Colonic mucosa (tissue), 4 donors: ENCODE measurements around the gene EPG5. TPM values are rescaled to one million over a fixed set of nuclear protein-coding genes. Genes with fewer than 3 reads are reported as not detected.
"Not testable (repeated sequence)": the region's sequence is repeated elsewhere in the genome, so short reads cannot be mapped to it uniquely, and the experiment has no call there.

Experiments used
- DNase-seq: peaks from one replicate; pipeline ENCODE4 v3.0.0-alpha.2; 2020
- H3K27ac ChIP-seq: fragments of 200-600 bp; one replicate; pipeline ENCODE4 v1.8.0; 2021
- H3K27me3 ChIP-seq: fragments of 200-600 bp; one replicate; pipeline ENCODE4 v1.8.0; 2021
- H3K36me3 ChIP-seq: fragments of 200-600 bp; one replicate; pipeline ENCODE4 v1.8.0; 2021
- H3K4me1 ChIP-seq: fragments of 200-600 bp; one replicate; pipeline ENCODE4 v1.8.0; 2021; ENCODE audit warnings: mild to moderate bottlenecking
- H3K4me3 ChIP-seq: fragments of 200-600 bp; one replicate; pipeline ENCODE4 v1.8.0; 2021
- H3K9ac ChIP-seq, 2 donors: one replicate each; pipeline ENCODE4 v1.7.0; 2013; ENCODE audit warnings: control low read depth in 2 of 2, low read depth in 2 of 2, low read length in 2 of 2
- H3K9me3 ChIP-seq: fragments of 200-600 bp; one replicate; pipeline ENCODE4 v1.8.0; 2021
- CTCF ChIP-seq: fragments of 200-600 bp; IDR thresholded peaks from one replicate; pipeline ENCODE4 v1.8.0; 2022; ENCODE audit warnings: antibody characterized with exemption, mild to moderate bottlenecking
- intact Hi-C: fragments of 100-400 bp; cut with DNase I; formaldehyde crosslinking; loops from one replicate; pipeline ENCODE4 v1.14.1; 2022
- total RNA-seq, 2 donors: library from RNA; stranded (reverse); fragmentation: NEBNext Ultra II Directional in 1 of 2; extraction: Animal tissue kit (Norgen Biotek cat#: 25700) in 1 of 2; gene quantifications; one replicate each; pipeline ENCODE4 v1.2.1, GENCODE V29; 2021
- donor health status: healthy.
- donor health status: DM: no; HTN: no; CAD: no.
- donor health status: DM: no; HTN: no; CAD: no.

Gene EPG5
- total RNA-seq, 2 donors from 2014 or later = 16.0 to 17.3 TPM

GRCh38 chr18:45817543-45817942 lies 149.6 kb downstream of the EPG5 start:
- H3K9ac ChIP-seq = no peak overlapping the region
- no peak for TF ChIP-seq CTCF
- no peaks in the 10 kb centered on the region for H3K36me3 ChIP-seq
- H3K27me3 ChIP-seq = no peaks in the 10 kb centered on the region
- no peak overlapping the region for H3K4me3 ChIP-seq
- no peaks in the 10 kb centered on the region for H3K9me3 ChIP-seq
- intact Hi-C loops = no loop called here
- H3K27ac ChIP-seq = no peak overlapping the region
- no peak for DNase-seq
- no peaks in the 10 kb centered on the region for H3K4me1 ChIP-seq

GRCh38 chr18:45814733-45815132 lies 152.4 kb downstream of the EPG5 start:
- H3K4me3 ChIP-seq, H3K4me1 ChIP-seq, DNase-seq, H3K27ac ChIP-seq, H3K9ac ChIP-seq, intact Hi-C loops, H3K27me3 ChIP-seq, H3K36me3 ChIP-seq, H3K9me3 ChIP-seq: not testable (repeated sequence)

GRCh38 chr18:45807144-45807543 lies 160.0 kb downstream of the EPG5 start:
- H3K9me3 ChIP-seq, H3K9ac ChIP-seq, H3K4me3 ChIP-seq, H3K4me1 ChIP-seq, H3K36me3 ChIP-seq, H3K27me3 ChIP-seq, H3K27ac ChIP-seq, intact Hi-C loops: not testable (repeated sequence)
- peak; percentile 26 for DNase-seq

- no peak for DNase-seq
- no peak overlapping the region for H3K9ac ChIP-seq
- intact Hi-C loops = no loop called here
These were observed 160.9 kb downstream of the EPG5 start for GRCh38 chr18:45806226-45806625.

GRCh38 chr18:45805551-45805950 lies 161.6 kb downstream of the EPG5 start:
- H3K27me3 ChIP-seq = no peaks in the 10 kb centered on the region
- no peaks in the 10 kb centered on the region for H3K36me3 ChIP-seq
- no peak overlapping the region for H3K9ac ChIP-seq
- H3K4me1 ChIP-seq = no peaks in the 10 kb centered on the region
- DNase-seq = no peak
- TF ChIP-seq CTCF = no peak
- H3K27ac ChIP-seq = no peak overlapping the region
- intact Hi-C loops = no loop called here
- H3K4me3 ChIP-seq = no peak overlapping the region
- H3K9me3 ChIP-seq = no peaks in the 10 kb centered on the region

More at GRCh38 chr18:45806226-45806625, 160.9 kb downstream of the EPG5 start:
- no peaks in the 10 kb centered on the region for H3K36me3 ChIP-seq
- H3K27ac ChIP-seq = no peak overlapping the region
- no peaks in the 10 kb centered on the region for H3K27me3 ChIP-seq
- no peaks in the 10 kb centered on the region for H3K9me3 ChIP-seq
- no peak for TF ChIP-seq CTCF
- no peaks in the 10 kb centered on the region for H3K4me1 ChIP-seq
- H3K4me3 ChIP-seq = no peak overlapping the region

GRCh38 chr18:45802814-45803492 lies 164.2 kb downstream of the EPG5 start:
- intact Hi-C loops = no loop called here
- H3K27ac ChIP-seq = no peak overlapping the region
- DNase-seq = no peak

More at GRCh38 chr18:45802814-45803492, 164.2 kb downstream of the EPG5 start:
- TF ChIP-seq CTCF = no peak
- Histone ChIP-seq H3K4me3 (no peak overlapping the region), H3K27me3 (no peaks in the 10 kb centered on the region), H3K9ac (no peak overlapping the region), H3K36me3 (no peaks in the 10 kb centered on the region), H3K4me1 (no peaks in the 10 kb centered on the region), H3K9me3 (no peaks in the 10 kb centered on the region)
